ENCODE data around the gene ERCC1. TPM values are rescaled to one million over a fixed set of nuclear protein-coding genes. Genes with fewer than 3 reads are reported as not detected.

The ERCC1 gene
- total RNA-seq, 2 experiments from 2014 or later = 32.5 to 32.6 TPM

DNA sequence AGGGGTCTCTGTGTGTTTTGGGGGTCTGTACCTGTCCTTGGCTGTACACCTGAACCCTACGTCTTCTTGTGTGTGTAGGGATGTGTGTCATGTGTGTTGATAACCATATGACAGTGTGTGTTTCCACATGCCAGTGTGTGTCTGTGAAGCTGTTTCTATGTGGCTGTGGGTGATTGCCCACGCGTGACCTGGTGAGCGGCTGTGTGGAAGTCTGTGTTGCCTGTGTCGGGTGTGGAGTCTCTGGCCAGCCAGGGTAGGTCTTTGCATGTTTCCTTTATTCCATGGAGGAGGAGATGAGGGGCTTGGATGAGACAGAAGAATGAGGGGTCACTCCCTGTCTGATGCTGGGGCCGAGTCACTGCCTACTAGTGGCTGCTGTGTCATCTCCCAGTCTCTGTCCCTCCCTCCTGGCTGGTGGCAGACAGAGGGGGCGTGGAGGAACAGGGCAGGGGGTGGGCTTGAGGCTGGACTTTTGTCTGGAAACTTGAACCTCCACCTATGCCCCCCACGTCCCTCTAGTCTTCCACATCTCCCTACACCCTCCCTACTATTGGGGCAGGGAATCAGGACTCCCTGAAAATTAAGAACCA is 41.2 kb upstream of the ERCC1 start:
- DNase-seq = no peak
- Histone ChIP-seq H3K36me3 (ENCODE audit: insufficient read depth, low read length) (peaks cover 8% of the 10 kb centered on the region), H3K27ac (ENCODE audit: low read depth in 1 of 2, low read length in 2 of 2) (no peak overlapping the region), H3K4me1 (ENCODE audit: insufficient read depth, low read length) (peaks cover 16% of the 10 kb centered on the region), H3K4me3 (ENCODE audit: low read length) (no peak overlapping the region), H3K27me3 (ENCODE audit: control insufficient read depth in 1 of 2, insufficient read depth in 2 of 2, low read length in 2 of 2) (no peaks in the 10 kb centered on the region), H3K9me3 (ENCODE audit: control insufficient read depth in 1 of 2, insufficient read depth in 1 of 2, low read length in 2 of 2) (no peaks in the 10 kb centered on the region)
- peaks cover 25% of the 10 kb centered on the region for H3K36me3 Mint-ChIP-seq (ENCODE audit: low read depth)
- peaks cover 4% of the 10 kb centered on the region for H3K27me3 Mint-ChIP-seq
- no peak overlapping the region for H3K4me3 Mint-ChIP-seq
- ChIA-PET CTCF (interaction anchor here (1.3 kb wide), 1 partner anchor 19 kb away, joined by 5 read pairs; no protein-coding TSS in a partner anchor), POLR2A (no interaction called here)
- intact Hi-C loops (cut with DNase I, micrococcal nuclease) = loop anchor here in 1 of 2 experiments (1.0 kb wide), 1 partner anchor 9 kb away; no protein-coding TSS in a partner anchor
- TF ChIP-seq, protein P1, sequence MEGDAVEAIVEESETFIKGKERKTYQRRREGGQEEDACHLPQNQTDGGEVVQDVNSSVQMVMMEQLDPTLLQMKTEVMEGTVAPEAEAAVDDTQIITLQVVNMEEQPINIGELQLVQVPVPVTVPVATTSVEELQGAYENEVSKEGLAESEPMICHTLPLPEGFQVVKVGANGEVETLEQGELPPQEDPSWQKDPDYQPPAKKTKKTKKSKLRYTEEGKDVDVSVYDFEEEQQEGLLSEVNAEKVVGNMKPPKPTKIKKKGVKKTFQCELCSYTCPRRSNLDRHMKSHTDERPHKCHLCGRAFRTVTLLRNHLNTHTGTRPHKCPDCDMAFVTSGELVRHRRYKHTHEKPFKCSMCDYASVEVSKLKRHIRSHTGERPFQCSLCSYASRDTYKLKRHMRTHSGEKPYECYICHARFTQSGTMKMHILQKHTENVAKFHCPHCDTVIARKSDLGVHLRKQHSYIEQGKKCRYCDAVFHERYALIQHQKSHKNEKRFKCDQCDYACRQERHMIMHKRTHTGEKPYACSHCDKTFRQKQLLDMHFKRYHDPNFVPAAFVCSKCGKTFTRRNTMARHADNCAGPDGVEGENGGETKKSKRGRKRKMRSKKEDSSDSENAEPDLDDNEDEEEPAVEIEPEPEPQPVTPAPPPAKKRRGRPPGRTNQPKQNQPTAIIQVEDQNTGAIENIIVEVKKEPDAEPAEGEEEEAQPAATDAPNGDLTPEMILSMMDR (IDR thresholded peaks at IDR 0.05) = no peak
- no peaks in the 10 kb centered on the region for H3K9me3 Mint-ChIP-seq
- H3K4me1 Mint-ChIP-seq (ENCODE audit: low read depth) = peaks cover 19% of the 10 kb centered on the region
- no peak overlapping the region for H3K27ac Mint-ChIP-seq
- no peak for ATAC-seq (ENCODE audit: poor library complexity)

DNA sequence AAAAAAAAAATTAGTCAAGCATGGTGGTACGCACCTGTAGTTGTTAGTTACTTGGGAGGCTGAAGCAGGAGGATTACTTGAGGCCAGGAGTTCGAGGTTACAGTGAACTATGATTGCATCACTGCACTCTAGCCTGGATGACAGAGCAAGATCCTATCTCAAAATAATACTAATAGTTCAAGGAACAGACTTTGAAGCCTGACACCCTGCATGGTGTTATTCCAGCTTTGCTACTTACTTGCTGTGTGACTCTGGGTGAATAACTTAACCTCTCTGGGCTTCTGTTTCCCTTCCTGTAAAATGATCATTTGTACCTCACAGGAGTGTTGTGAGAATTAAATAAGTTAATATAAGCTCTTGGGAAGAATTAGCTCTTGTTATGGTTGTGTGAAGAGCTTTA is 40.6 kb upstream of the ERCC1 start:
- no peak for ATAC-seq (ENCODE audit: poor library complexity)
- Histone ChIP-seq H3K27me3 (ENCODE audit: control insufficient read depth in 1 of 2, insufficient read depth in 2 of 2, low read length in 2 of 2) (no peaks in the 10 kb centered on the region), H3K27ac (ENCODE audit: low read depth in 1 of 2, low read length in 2 of 2) (no peak overlapping the region), H3K4me3 (ENCODE audit: low read length) (no peak overlapping the region), H3K4me1 (ENCODE audit: insufficient read depth, low read length) (peaks cover 9% of the 10 kb centered on the region), H3K9me3 (ENCODE audit: control insufficient read depth in 1 of 2, insufficient read depth in 1 of 2, low read length in 2 of 2) (no peaks in the 10 kb centered on the region), H3K36me3 (ENCODE audit: insufficient read depth, low read length) (peaks cover 1% of the 10 kb centered on the region)
- intact Hi-C loops (cut with DNase I, micrococcal nuclease) = no loop called here
- POLR2A ChIA-PET = no interaction called here
- CTCF ChIA-PET = interaction anchor here (1.3 kb wide), 1 partner anchor 19 kb away, joined by 5 read pairs; no protein-coding TSS in a partner anchor
- TF ChIP-seq, protein P1 (IDR thresholded peaks at IDR 0.05) = no peak
- peaks cover 12% of the 10 kb centered on the region for H3K4me1 Mint-ChIP-seq (ENCODE audit: low read depth)
- H3K36me3 Mint-ChIP-seq (ENCODE audit: low read depth) = peaks cover 18% of the 10 kb centered on the region
- no peak for DNase-seq
- no peak overlapping the region for H3K27ac Mint-ChIP-seq
- H3K27me3 Mint-ChIP-seq = peaks cover 4% of the 10 kb centered on the region
- H3K9me3 Mint-ChIP-seq = no peaks in the 10 kb centered on the region
- H3K4me3 Mint-ChIP-seq = no peak overlapping the region

DNA sequence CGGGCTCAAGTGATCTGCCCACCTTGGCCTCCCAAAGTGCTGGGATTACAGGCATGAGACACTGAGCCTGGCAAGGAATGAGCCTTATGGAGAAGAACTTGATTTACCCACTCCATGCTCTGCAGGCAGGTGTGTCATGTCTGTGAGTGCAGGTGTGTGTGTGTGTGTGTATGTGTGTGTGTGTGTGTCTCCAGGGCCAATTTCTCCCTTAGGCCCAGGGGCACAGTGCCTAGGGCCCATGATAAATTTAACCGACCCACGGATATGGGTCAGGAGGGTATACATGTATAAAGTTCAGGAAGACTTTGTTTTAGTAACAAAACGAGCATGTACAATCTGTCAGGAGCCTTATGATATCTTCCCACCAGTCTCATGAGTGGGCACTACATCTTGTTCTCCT is 39.5 kb upstream of the ERCC1 start:
- POLR2A ChIA-PET = no interaction called here
- H3K27me3 ChIP-seq (ENCODE audit: control insufficient read depth in 1 of 2, insufficient read depth in 2 of 2, low read length in 2 of 2) = no peaks in the 10 kb centered on the region

More for the DNA sequence above, 39.5 kb upstream of the ERCC1 start:
- no peaks in the 10 kb centered on the region for H3K36me3 ChIP-seq (ENCODE audit: insufficient read depth, low read length)
- H3K9me3 Mint-ChIP-seq = no peaks in the 10 kb centered on the region
- CTCF ChIA-PET = interaction anchor here (3.9 kb wide), 1 partner anchor 24 kb away, joined by 19 read pairs; no protein-coding TSS in a partner anchor
- TF ChIP-seq, protein P1 (IDR thresholded peaks at IDR 0.05) = no peak
- no peaks in the 10 kb centered on the region for H3K9me3 ChIP-seq (ENCODE audit: control insufficient read depth in 1 of 2, insufficient read depth in 1 of 2, low read length in 2 of 2)
- H3K4me1 Mint-ChIP-seq (ENCODE audit: low read depth) = peaks cover 7% of the 10 kb centered on the region
- H3K27me3 Mint-ChIP-seq = no peaks in the 10 kb centered on the region
- no peak for DNase-seq
- no peak overlapping the region for H3K4me3 Mint-ChIP-seq
- no peak overlapping the region for H3K27ac Mint-ChIP-seq
- H3K4me3 ChIP-seq (ENCODE audit: low read length) = no peak overlapping the region
- H3K36me3 Mint-ChIP-seq (ENCODE audit: low read depth) = peaks cover 8% of the 10 kb centered on the region
- H3K4me1 ChIP-seq (ENCODE audit: insufficient read depth, low read length) = peaks cover 7% of the 10 kb centered on the region
- intact Hi-C loops (cut with DNase I, micrococcal nuclease) = no loop called here
- ATAC-seq (ENCODE audit: poor library complexity) = no peak
- H3K27ac ChIP-seq (ENCODE audit: low read depth in 1 of 2, low read length in 2 of 2) = no peak overlapping the region

Data from CD4-positive, alpha-beta T cell (primary cell).